HCT116 (cell line): Measurements from ENCODE around the gene IL3. TPM values are rescaled to one million over a fixed set of nuclear protein-coding genes. Genes with fewer than 3 reads are reported as not detected.

Source experiments
- ATAC-seq: fragments of 200-7000 bp; cut with Tn5 transposase; 2 replicates; pipeline ENCODE4 v1.9.1; 2020; ENCODE audit warnings: mild to moderate bottlenecking, moderate library complexity
- BruUV-seq: library from RNA; stranded (reverse); fragments of 400-500 nt; replicated peaks from 2 replicates; lab custom pipeline; 2021; lab: Mats Ljungman, UMichigan
- CTCF ChIA-PET: fragments of 300-600 bp; sonication (Branson Sonifier 250); formaldehyde crosslinking; loops from one replicate; lab custom pipeline; 2021; ENCODE audit warnings: antibody characterized with exemption; lab: Charles Lee
- POLR2A ChIA-PET: fragments of 300-600, 350-600 bp; sonication (Branson Sonifier 250); formaldehyde crosslinking; loops from one replicate; lab custom pipeline; 2021; ENCODE audit warnings: antibody characterized with exemption; lab: Charles Lee
- RAD21 ChIA-PET, 2 experiments: fragments of 300-600 bp; sonication (Branson Sonifier 250); formaldehyde crosslinking; loops; one replicate each; lab custom pipeline; 2023; ENCODE audit warnings: low total read pairs in 2 of 2; ENCODE audit not compliant: uncharacterized antibody in 2 of 2, unreplicated experiment in 2 of 2, low non-redundant PET in 1 of 2; lab: Charles Lee
- DNase-seq: peaks from one replicate; pipeline ENCODE4 v3.0.0-alpha.2; 2010; ENCODE audit warnings: low read depth, low spot score
- H2AFZ ChIP-seq: fragments of 200-600 bp; shearing (Covaris generic), sonication (generic); 2 replicates; pipeline ENCODE4 v1.6.1; 2017; ENCODE audit warnings: low read depth, mixed run types, mixed read lengths, antibody characterized with exemption, low read length; ENCODE audit not compliant: poor library complexity, severe bottlenecking
- H3K27ac ChIP-seq: 2 replicates; pipeline ENCODE4 v1.5.1; 2012; ENCODE audit warnings: low read depth, low read length
- H3K27me3 ChIP-seq: fragments of 200-600 bp; sonication (generic); 2 replicates; pipeline ENCODE4 v1.6.1; 2016; ENCODE audit warnings: mixed run types, low read length, mixed read lengths; ENCODE audit not compliant: insufficient read depth
- H3K36me3 ChIP-seq, 2 experiments: fragments of 200-500 bp in 1 of 2; fragments of 200-600 bp in 1 of 2; sonication (Bioruptor generic) in 1 of 2; sonication (generic) in 1 of 2; 2 replicates each; pipeline versions ENCODE4 v1.5.1 to v1.6.1; 2014 to 2016; ENCODE audit warnings: low read length in 2 of 2, inconsistent platforms in 1 of 2, mixed read lengths in 1 of 2, mixed run types in 1 of 2; ENCODE audit not compliant: insufficient read depth in 2 of 2, control insufficient read depth in 1 of 2
- H3K4me1 ChIP-seq, 2 experiments: fragments of 200-600 bp in 1 of 2; sonication (generic) in 1 of 2; 2 replicates each; pipeline versions ENCODE4 v1.5.1 to v1.6.1; 2012 to 2017; ENCODE audit warnings: low read length in 2 of 2, inconsistent platforms in 1 of 2, mild to moderate bottlenecking in 1 of 2, mixed read lengths in 1 of 2, mixed run types in 1 of 2, moderate library complexity in 1 of 2; ENCODE audit not compliant: insufficient read depth in 2 of 2, control insufficient read depth in 1 of 2
- H3K4me2 ChIP-seq: fragments of 200-600 bp; sonication (generic); 2 replicates; pipeline ENCODE4 v1.6.1; 2017; ENCODE audit warnings: mixed run types, low read length, mixed read lengths
- H3K4me3 ChIP-seq, 2 experiments: fragments of 200-600 bp in 1 of 2; sonication (generic) in 1 of 2; replicated peaks in 1 of 2; 2 replicates each; pipeline ENCODE4 v1.5.1; 2011 to 2016; ENCODE audit warnings: low read length in 2 of 2, control low read depth in 1 of 2, low read depth in 1 of 2, mild to moderate bottlenecking in 1 of 2, mixed read lengths in 1 of 2, mixed run types in 1 of 2
- H3K79me2 ChIP-seq: fragments of 200-600 bp; sonication (generic); 2 replicates; pipeline ENCODE4 v1.6.1; 2017; ENCODE audit warnings: mild to moderate bottlenecking, mixed run types, low read length, moderate library complexity, mixed read lengths; ENCODE audit not compliant: insufficient read depth
- H3K9ac ChIP-seq: fragments of 200-600 bp; sonication (generic); 2 replicates; pipeline ENCODE4 v1.6.1; 2016; ENCODE audit warnings: low read length, mixed read lengths
- H3K9me2 ChIP-seq: fragments of 200-600 bp; sonication (generic), shearing (Covaris generic); 2 replicates; pipeline ENCODE4 v1.6.1; 2017; ENCODE audit warnings: mixed run types, mild to moderate bottlenecking, moderate library complexity; ENCODE audit not compliant: insufficient read depth
- H3K9me3 ChIP-seq, 2 experiments: fragments of 200-500 bp in 1 of 2; fragments of 200-600 bp in 1 of 2; sonication (Bioruptor generic) in 1 of 2; sonication (generic) in 1 of 2; 2 replicates each; pipeline ENCODE4 v1.6.1; 2014 to 2017; ENCODE audit warnings: low read length in 2 of 2, mixed read lengths in 2 of 2, inconsistent platforms in 1 of 2, low read depth in 1 of 2, mild to moderate bottlenecking in 1 of 2, mixed run types in 1 of 2, moderate library complexity in 1 of 2; ENCODE audit not compliant: control insufficient read depth in 1 of 2, insufficient read depth in 1 of 2
- H4K20me1 ChIP-seq: fragments of 200-600 bp; sonication (generic), shearing (Covaris generic); 2 replicates; pipeline ENCODE4 v1.6.1; 2017; ENCODE audit warnings: mixed run types, mild to moderate bottlenecking, moderate library complexity; ENCODE audit not compliant: insufficient read depth
- EGR1 ChIP-seq: IDR thresholded peaks from 2 replicates; pipeline ENCODE4 v1.6.1; 2012; ENCODE audit warnings: low read depth
- EZH2 ChIP-seq: fragments of 200-600 bp; sonication (generic); IDR thresholded peaks from 2 replicates; pipeline ENCODE4 v1.6.1; 2017; ENCODE audit warnings: antibody characterized with exemption, mixed run types
- REST ChIP-seq: IDR thresholded peaks from 2 replicates; pipeline ENCODE4 v1.6.1; 2012; ENCODE audit warnings: low read depth
- SP1 ChIP-seq: IDR thresholded peaks from 2 replicates; pipeline ENCODE4 v1.6.1; 2012; ENCODE audit warnings: low read depth
- SRF ChIP-seq: IDR thresholded peaks from 2 replicates; pipeline ENCODE4 v1.6.1; 2012; ENCODE audit warnings: low read depth
- TCF7L2 ChIP-seq: IDR thresholded peaks from 2 replicates; pipeline ENCODE4 v1.7.0; 2011; ENCODE audit warnings: borderline replicate concordance, inconsistent platforms; ENCODE audit not compliant: insufficient read depth, insufficient read length; ENCODE audit errors: extremely low read depth
- YY1 ChIP-seq: IDR thresholded peaks from 2 replicates; pipeline ENCODE4 v1.6.1; 2011; ENCODE audit warnings: low read length, low read depth, moderate library complexity, mild to moderate bottlenecking; ENCODE audit not compliant: insufficient replicate concordance; ENCODE audit errors: extremely low read depth
- intact Hi-C: fragments of 100-400 bp; cut with micrococcal nuclease; formaldehyde crosslinking; loops from 2 replicates; pipeline ENCODE4 v1.10.0; 2022
- total RNA-seq: library from RNA; stranded (reverse); gene quantifications from one replicate; pipeline ENCODE4 v1.2.1, GENCODE V29; 2021; ENCODE audit not compliant: unreplicated experiment

IL3 gene
- total RNA-seq, 1 experiment from 2014 or later = not detected

- TF ChIP-seq YY1 = no peak
- no peak for TF ChIP-seq EZH2
Measured at GRCh38 chr5:132027027-132027426, 33.4 kb upstream of the IL3 start (continued).

GRCh38 chr5:132029609-132030330, 30.7 kb upstream of the IL3 start:
- Histone ChIP-seq H3K9ac (no peak overlapping the region), H4K20me1 (no peaks in the 10 kb centered on the region), H3K27ac (no peak overlapping the region), H3K4me1 (no peaks in the 10 kb centered on the region), H2AFZ (no peak overlapping the region), H3K9me2 (no peaks in the 10 kb centered on the region), H3K4me3 (no peak overlapping the region), H3K36me3 (no peaks in the 10 kb centered on the region), H3K9me3 (no peaks in the 10 kb centered on the region)
- intact Hi-C loops = loop anchor here (10.0 kb wide), 1 partner anchor 575 kb away; no protein-coding TSS in a partner anchor
- ATAC-seq (no peak), DNase-seq (no peak)
- ChIA-PET POLR2A (no interaction called here), CTCF (no interaction called here)
- no TSS peak for BruUV-seq
- TF ChIP-seq SP1 = no peak
- TF ChIP-seq EZH2 = no peak
- TF ChIP-seq EGR1 = no peak
- TF ChIP-seq REST = no peak
- TF ChIP-seq SRF = no peak
- TF ChIP-seq TCF7L2 = no peak
- TF ChIP-seq, all 23 proteins: peak for 0
- Histone ChIP-seq H3K27me3 (no peaks in the 10 kb centered on the region), H3K79me2 (no peaks in the 10 kb centered on the region), H3K4me2 (no peak overlapping the region)
- RAD21 ChIA-PET = interaction anchor here in 1 of 2 experiments (0.7 kb wide), 1 partner anchor 21 kb away, joined by 4 read pairs; no protein-coding TSS in a partner anchor
